Measurements from ENCODE around the gene ZNF189. TPM values are rescaled to one million over a fixed set of nuclear protein-coding genes. Genes with fewer than 3 reads are reported as not detected.

ZNF189 gene
- polyA plus RNA-seq, 1 donor (not counting 4 experiments of a cell fraction or from before 2014, with no cell fraction given): 8.7 TPM

GRCh38 chr9:101393135-101393534 is 5.5 kb upstream of the ZNF189 start:
- dilution Hi-C loops (cut with MboI; ENCODE audit: extremely low pct_ligation_motif_present, low sequenced_read_pairs): no loop called here
- no peak for DNase-seq (ENCODE audit: low read depth, low spot score)
- Histone ChIP-seq H3K79me2 (ENCODE audit: control insufficient read depth, insufficient read depth, low read length) (peaks cover 68% of the 10 kb centered on the region), H3K4me2 (ENCODE audit: control insufficient read depth, extremely low read depth, insufficient read depth, low read depth, low read length) (no peak overlapping the region), H3K9ac (ENCODE audit: control insufficient read depth, extremely low read depth, insufficient read depth, low read length) (no peak overlapping the region), H2AFZ (ENCODE audit: control insufficient read depth, low read length) (no peak overlapping the region), H3K27me3 (ENCODE audit: control insufficient read depth, extremely low read depth, insufficient read depth, low read length) (no peaks in the 10 kb centered on the region), H3K36me3 (ENCODE audit: control insufficient read depth in 2 of 2, extremely low read depth in 1 of 2, insufficient read depth in 2 of 2, low read length in 2 of 2) (peaks cover 0 to 1% of the 10 kb centered on the region in 2 experiments), H3K4me1 (ENCODE audit: control insufficient read depth, extremely low read depth, insufficient read depth, low read length) (no peaks in the 10 kb centered on the region), H4K20me1 (ENCODE audit: control insufficient read depth, extremely low read depth, insufficient read depth, low read length) (no peaks in the 10 kb centered on the region), H3K4me3 (ENCODE audit: control insufficient read depth in 2 of 3, extremely low read depth in 1 of 3, insufficient read depth in 2 of 3, low read depth in 1 of 3, low read length in 3 of 3) (no peak overlapping the region), H3K27ac (ENCODE audit: control insufficient read depth, insufficient read depth, low read length) (no peak overlapping the region), H3K9me3 (ENCODE audit: control insufficient read depth, low read depth, low read length) (no peaks in the 10 kb centered on the region), H3K9me1 (ENCODE audit: control insufficient read depth, extremely low read depth, insufficient read depth, low read length) (no peaks in the 10 kb centered on the region)
- no peak for FAIRE-seq
- TF ChIP-seq EZH2 (IDR thresholded peaks at IDR 0.05; ENCODE audit: low read length): no peak
- TF ChIP-seq CTCF (optimal IDR thresholded peaks at IDR 0.05 in 1 of 3, IDR thresholded peaks at IDR 0.05 in 1 of 3, conservative IDR thresholded peaks at IDR 0.05 in 1 of 3; ENCODE audit: extremely low read depth in 1 of 3, insufficient read depth in 2 of 3, low read length in 3 of 3): no peak

GRCh38 chr9:101394687-101395086 is 4.0 kb upstream of the ZNF189 start:
- no peaks in the 10 kb centered on the region for H3K9me1 ChIP-seq (ENCODE audit: control insufficient read depth, extremely low read depth, insufficient read depth, low read length)
- no peak overlapping the region for H3K9ac ChIP-seq (ENCODE audit: control insufficient read depth, extremely low read depth, insufficient read depth, low read length)
- DNase-seq (ENCODE audit: low read depth, low spot score): no peak
- FAIRE-seq: no peak
- no peaks in the 10 kb centered on the region for H3K36me3 ChIP-seq (ENCODE audit: control insufficient read depth in 2 of 2, extremely low read depth in 1 of 2, insufficient read depth in 2 of 2, low read length in 2 of 2)
- no peaks in the 10 kb centered on the region for H3K9me3 ChIP-seq (ENCODE audit: control insufficient read depth, low read depth, low read length)
- peaks cover 79% of the 10 kb centered on the region for H3K79me2 ChIP-seq (ENCODE audit: control insufficient read depth, insufficient read depth, low read length)
- no peaks in the 10 kb centered on the region for H3K27me3 ChIP-seq (ENCODE audit: control insufficient read depth, extremely low read depth, insufficient read depth, low read length)
- no peak overlapping the region for H2AFZ ChIP-seq (ENCODE audit: control insufficient read depth, low read length)
- dilution Hi-C loops (cut with MboI; ENCODE audit: extremely low pct_ligation_motif_present, low sequenced_read_pairs): no loop called here
- TF ChIP-seq EZH2 (IDR thresholded peaks at IDR 0.05; ENCODE audit: low read length): no peak
- TF ChIP-seq CTCF (optimal IDR thresholded peaks at IDR 0.05 in 1 of 3, IDR thresholded peaks at IDR 0.05 in 1 of 3, conservative IDR thresholded peaks at IDR 0.05 in 1 of 3; ENCODE audit: extremely low read depth in 1 of 3, insufficient read depth in 2 of 3, low read length in 3 of 3): no peak
- no peaks in the 10 kb centered on the region for H4K20me1 ChIP-seq (ENCODE audit: control insufficient read depth, extremely low read depth, insufficient read depth, low read length)
- H3K27ac ChIP-seq (ENCODE audit: control insufficient read depth, insufficient read depth, low read length): no peak overlapping the region
- H3K4me2 ChIP-seq (ENCODE audit: control insufficient read depth, extremely low read depth, insufficient read depth, low read depth, low read length): no peak overlapping the region
- peaks cover 4% of the 10 kb centered on the region for H3K4me1 ChIP-seq (ENCODE audit: control insufficient read depth, extremely low read depth, insufficient read depth, low read length)
- H3K4me3 ChIP-seq (ENCODE audit: control insufficient read depth in 2 of 3, extremely low read depth in 1 of 3, insufficient read depth in 2 of 3, low read depth in 1 of 3, low read length in 3 of 3): no peak overlapping the region
